ENCODE data around the gene MPHOSPH6.
"Not testable (repeated sequence)": the region's sequence is repeated elsewhere in the genome, so short reads cannot be mapped to it uniquely, and the experiment has no call there.

Gene MPHOSPH6

GRCh38 chr16:82113741-82114140, 56.3 kb downstream of the MPHOSPH6 start:
- DNase-seq = no peak

- no peak for DNase-seq
These were observed 58.1 kb downstream of the MPHOSPH6 start for GRCh38 chr16:82111944-82112343.

DNA sequence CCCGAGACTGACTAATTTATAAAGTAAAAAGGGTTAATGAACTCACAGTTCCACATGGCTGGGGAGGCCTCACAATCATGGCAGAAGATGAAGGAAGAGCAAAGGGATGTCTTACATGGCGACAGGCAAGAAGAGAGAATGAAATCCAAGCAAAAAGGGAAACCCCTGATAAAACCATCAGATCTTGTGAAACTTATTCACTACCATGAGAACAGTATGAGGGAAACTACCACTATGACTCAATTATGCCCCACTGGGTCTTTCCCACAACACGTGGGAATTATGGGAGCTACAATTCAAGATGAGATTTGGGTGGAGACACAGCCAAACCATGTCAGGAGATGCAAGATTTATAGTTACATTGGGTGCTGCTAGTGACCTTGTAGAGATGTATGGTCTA, 60.8 kb downstream of the MPHOSPH6 start:
- DNase-seq = not testable (repeated sequence)

DNA sequence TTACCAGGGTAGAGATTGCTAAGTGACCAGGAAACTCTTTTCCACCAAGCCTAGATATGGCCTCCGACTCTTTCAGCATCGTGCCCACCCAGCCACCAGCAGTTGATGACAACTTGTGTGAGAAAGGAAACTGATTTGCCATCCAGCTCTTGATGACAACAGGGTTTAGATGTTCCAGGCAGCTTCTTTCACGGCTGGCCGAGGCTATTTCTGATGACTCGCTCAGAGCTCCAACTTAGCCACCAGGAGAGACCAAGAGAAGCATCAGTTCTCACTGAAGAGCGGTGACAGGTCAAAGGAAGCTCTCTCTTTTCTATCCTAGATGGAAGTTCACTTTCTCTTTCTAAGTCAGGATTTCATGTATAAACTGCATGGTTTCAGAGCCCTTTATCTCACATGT, 61.2 kb downstream of the MPHOSPH6 start:
- no peak for DNase-seq

- DNase-seq = no peak
These were observed 61.9 kb downstream of the MPHOSPH6 start for GRCh38 chr16:82108100-82108499.

GRCh38 chr16:82105107-82105506, 64.9 kb downstream of the MPHOSPH6 start:
- no peak for DNase-seq

Data from SIG-M5 (cell line).